ENCODE data around the gene MACROD2. TPM values are rescaled to one million over a fixed set of nuclear protein-coding genes. Genes with fewer than 3 reads are reported as not detected.

Gene MACROD2
- total and polyA plus RNA-seq, 2 experiments from 2014 or later = 2.8 to 4.3 TPM

DNA sequence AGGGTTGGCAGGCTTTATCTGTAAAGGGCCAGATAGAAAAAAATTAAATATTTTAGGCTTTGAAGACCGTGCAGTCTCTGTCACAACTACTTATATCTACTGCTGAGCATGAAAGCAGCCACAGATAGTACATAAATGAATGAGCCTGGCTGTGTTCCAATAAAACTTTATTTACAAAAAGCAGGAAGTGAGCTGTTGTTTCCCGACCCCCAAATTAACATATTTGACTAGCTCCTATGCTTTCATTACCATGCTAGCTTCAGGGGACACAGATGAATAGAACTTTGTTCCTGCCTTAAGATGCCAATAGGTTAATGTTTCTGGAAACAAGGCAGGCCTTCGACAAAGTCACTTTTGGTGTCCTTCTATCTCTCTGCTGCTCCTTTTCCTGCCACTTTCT, 1400.1 kb downstream of the MACROD2 start:
- H3K9me3 Mint-ChIP-seq = no peaks in the 10 kb centered on the region
- H3K36me3 Mint-ChIP-seq (ENCODE audit: low read depth) = no peaks in the 10 kb centered on the region
- TF ChIP-seq, protein P1, sequence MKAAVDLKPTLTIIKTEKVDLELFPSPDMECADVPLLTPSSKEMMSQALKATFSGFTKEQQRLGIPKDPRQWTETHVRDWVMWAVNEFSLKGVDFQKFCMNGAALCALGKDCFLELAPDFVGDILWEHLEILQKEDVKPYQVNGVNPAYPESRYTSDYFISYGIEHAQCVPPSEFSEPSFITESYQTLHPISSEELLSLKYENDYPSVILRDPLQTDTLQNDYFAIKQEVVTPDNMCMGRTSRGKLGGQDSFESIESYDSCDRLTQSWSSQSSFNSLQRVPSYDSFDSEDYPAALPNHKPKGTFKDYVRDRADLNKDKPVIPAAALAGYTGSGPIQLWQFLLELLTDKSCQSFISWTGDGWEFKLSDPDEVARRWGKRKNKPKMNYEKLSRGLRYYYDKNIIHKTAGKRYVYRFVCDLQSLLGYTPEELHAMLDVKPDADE (IDR thresholded peaks at IDR 0.05) = no peak
- TF ChIP-seq JUNB (IDR thresholded peaks at IDR 0.05; ENCODE audit: unreplicated experiment) (no peak), ZNF114 (CRISPR knock-in tag; IDR thresholded peaks at IDR 0.05) (no peak), NANOG (IDR thresholded peaks at IDR 0.05; ENCODE audit: borderline replicate concordance) (no peak)
- Histone ChIP-seq H3K4me3 (no peak overlapping the region), H3K9me2 (ENCODE audit: insufficient read depth) (peaks cover 10% of the 10 kb centered on the region; the same call in 1 of the 2 replicates), H3K27me3 (ENCODE audit: insufficient read depth) (no peaks in the 10 kb centered on the region), H3K27ac (ENCODE audit: low read depth) (no peak overlapping the region), H3K4me1 (ENCODE audit: insufficient read depth) (peaks cover 5% of the 10 kb centered on the region; the same call in 1 of the 2 replicates), H3K4me2 (no peak overlapping the region), H3K36me3 (ENCODE audit: insufficient read depth) (no peaks in the 10 kb centered on the region), H2AFZ (no peak overlapping the region), H3K79me2 (replicated peaks; ENCODE audit: insufficient read depth) (no peaks in the 10 kb centered on the region), H4K20me1 (replicated peaks; ENCODE audit: insufficient read depth) (no peaks in the 10 kb centered on the region), H3F3A (replicated peaks; ENCODE audit: low read depth) (no peaks in the 10 kb centered on the region)
- no peak for DNase-seq (ENCODE audit: low spot score)
- no peak for ATAC-seq
- peaks cover 5% of the 10 kb centered on the region for H3K27me3 Mint-ChIP-seq (ENCODE audit: insufficient read depth, low read depth, poor library complexity)
- H3K4me3 Mint-ChIP-seq = no peak overlapping the region
- peaks cover 6% of the 10 kb centered on the region for H3K4me1 Mint-ChIP-seq
- H3K27ac Mint-ChIP-seq = no peak overlapping the region

DNA sequence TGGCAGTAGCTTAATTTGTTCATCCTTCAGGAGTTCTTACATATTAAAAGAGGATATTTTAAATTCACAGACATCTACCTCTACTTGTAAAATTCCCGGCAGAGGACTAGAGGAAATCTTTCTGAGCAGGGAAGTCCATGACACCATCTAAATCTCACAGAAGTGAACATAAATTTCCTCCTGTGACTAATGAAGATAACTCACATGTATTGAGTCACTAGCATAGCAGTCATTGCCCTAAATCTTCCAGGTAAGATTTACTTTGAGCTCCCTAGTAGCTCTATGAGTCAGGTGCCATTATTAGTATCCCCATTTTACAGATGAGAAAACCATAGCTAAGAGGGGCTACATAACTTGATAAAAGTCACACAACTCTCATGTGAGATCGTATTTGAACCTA, 1400.7 kb downstream of the MACROD2 start:
- Histone ChIP-seq H3K27ac (ENCODE audit: low read depth) (no peak overlapping the region), H3K27me3 (ENCODE audit: insufficient read depth) (no peaks in the 10 kb centered on the region), H3K36me3 (ENCODE audit: insufficient read depth) (no peaks in the 10 kb centered on the region), H4K20me1 (replicated peaks; ENCODE audit: insufficient read depth) (no peaks in the 10 kb centered on the region), H3K79me2 (replicated peaks; ENCODE audit: insufficient read depth) (no peaks in the 10 kb centered on the region), H3K4me2 (no peak overlapping the region), H3K4me3 (no peak overlapping the region), H2AFZ (no peak overlapping the region), H3K9me2 (ENCODE audit: insufficient read depth) (peaks cover 8% of the 10 kb centered on the region; the same call in 1 of the 2 replicates), H3F3A (replicated peaks; ENCODE audit: low read depth) (no peaks in the 10 kb centered on the region), H3K4me1 (ENCODE audit: insufficient read depth) (peaks cover 5% of the 10 kb centered on the region; the same call in 1 of the 2 replicates)
- H3K27me3 Mint-ChIP-seq (ENCODE audit: insufficient read depth, low read depth, poor library complexity) = peaks cover 4% of the 10 kb centered on the region
- peaks cover 6% of the 10 kb centered on the region for H3K4me1 Mint-ChIP-seq
- ATAC-seq = no peak
- H3K36me3 Mint-ChIP-seq (ENCODE audit: low read depth) = no peaks in the 10 kb centered on the region
- H3K27ac Mint-ChIP-seq = no peak overlapping the region
- H3K4me3 Mint-ChIP-seq = no peak overlapping the region
- peaks cover 2% of the 10 kb centered on the region; the same call in 2 of the 3 replicates for H3K9me3 Mint-ChIP-seq
- DNase-seq (ENCODE audit: low spot score) = no peak
- TF ChIP-seq POLR2AphosphoS5 (IDR thresholded peaks at IDR 0.05; ENCODE audit: low read depth) (no peak), JUNB (IDR thresholded peaks at IDR 0.05; ENCODE audit: unreplicated experiment) (no peak), ZNF331 (CRISPR knock-in tag; IDR thresholded peaks at IDR 0.05; ENCODE audit: low read depth) (no peak), NANOG (IDR thresholded peaks at IDR 0.05; ENCODE audit: borderline replicate concordance) (no peak), STAT1 (IDR thresholded peaks at IDR 0.05; ENCODE audit: unreplicated experiment) (no peak), CREB1 (CRISPR knock-in tag; IDR thresholded peaks at IDR 0.05; ENCODE audit: low read depth) (no peak), EZH2phosphoT487 (IDR thresholded peaks at IDR 0.05; ENCODE audit: unreplicated experiment) (no peak), ZNF114 (CRISPR knock-in tag; IDR thresholded peaks at IDR 0.05) (no peak), EZH2 (IDR thresholded peaks at IDR 0.05; ENCODE audit: low read depth, unreplicated experiment) (no peak)
- TF ChIP-seq, protein P2, sequence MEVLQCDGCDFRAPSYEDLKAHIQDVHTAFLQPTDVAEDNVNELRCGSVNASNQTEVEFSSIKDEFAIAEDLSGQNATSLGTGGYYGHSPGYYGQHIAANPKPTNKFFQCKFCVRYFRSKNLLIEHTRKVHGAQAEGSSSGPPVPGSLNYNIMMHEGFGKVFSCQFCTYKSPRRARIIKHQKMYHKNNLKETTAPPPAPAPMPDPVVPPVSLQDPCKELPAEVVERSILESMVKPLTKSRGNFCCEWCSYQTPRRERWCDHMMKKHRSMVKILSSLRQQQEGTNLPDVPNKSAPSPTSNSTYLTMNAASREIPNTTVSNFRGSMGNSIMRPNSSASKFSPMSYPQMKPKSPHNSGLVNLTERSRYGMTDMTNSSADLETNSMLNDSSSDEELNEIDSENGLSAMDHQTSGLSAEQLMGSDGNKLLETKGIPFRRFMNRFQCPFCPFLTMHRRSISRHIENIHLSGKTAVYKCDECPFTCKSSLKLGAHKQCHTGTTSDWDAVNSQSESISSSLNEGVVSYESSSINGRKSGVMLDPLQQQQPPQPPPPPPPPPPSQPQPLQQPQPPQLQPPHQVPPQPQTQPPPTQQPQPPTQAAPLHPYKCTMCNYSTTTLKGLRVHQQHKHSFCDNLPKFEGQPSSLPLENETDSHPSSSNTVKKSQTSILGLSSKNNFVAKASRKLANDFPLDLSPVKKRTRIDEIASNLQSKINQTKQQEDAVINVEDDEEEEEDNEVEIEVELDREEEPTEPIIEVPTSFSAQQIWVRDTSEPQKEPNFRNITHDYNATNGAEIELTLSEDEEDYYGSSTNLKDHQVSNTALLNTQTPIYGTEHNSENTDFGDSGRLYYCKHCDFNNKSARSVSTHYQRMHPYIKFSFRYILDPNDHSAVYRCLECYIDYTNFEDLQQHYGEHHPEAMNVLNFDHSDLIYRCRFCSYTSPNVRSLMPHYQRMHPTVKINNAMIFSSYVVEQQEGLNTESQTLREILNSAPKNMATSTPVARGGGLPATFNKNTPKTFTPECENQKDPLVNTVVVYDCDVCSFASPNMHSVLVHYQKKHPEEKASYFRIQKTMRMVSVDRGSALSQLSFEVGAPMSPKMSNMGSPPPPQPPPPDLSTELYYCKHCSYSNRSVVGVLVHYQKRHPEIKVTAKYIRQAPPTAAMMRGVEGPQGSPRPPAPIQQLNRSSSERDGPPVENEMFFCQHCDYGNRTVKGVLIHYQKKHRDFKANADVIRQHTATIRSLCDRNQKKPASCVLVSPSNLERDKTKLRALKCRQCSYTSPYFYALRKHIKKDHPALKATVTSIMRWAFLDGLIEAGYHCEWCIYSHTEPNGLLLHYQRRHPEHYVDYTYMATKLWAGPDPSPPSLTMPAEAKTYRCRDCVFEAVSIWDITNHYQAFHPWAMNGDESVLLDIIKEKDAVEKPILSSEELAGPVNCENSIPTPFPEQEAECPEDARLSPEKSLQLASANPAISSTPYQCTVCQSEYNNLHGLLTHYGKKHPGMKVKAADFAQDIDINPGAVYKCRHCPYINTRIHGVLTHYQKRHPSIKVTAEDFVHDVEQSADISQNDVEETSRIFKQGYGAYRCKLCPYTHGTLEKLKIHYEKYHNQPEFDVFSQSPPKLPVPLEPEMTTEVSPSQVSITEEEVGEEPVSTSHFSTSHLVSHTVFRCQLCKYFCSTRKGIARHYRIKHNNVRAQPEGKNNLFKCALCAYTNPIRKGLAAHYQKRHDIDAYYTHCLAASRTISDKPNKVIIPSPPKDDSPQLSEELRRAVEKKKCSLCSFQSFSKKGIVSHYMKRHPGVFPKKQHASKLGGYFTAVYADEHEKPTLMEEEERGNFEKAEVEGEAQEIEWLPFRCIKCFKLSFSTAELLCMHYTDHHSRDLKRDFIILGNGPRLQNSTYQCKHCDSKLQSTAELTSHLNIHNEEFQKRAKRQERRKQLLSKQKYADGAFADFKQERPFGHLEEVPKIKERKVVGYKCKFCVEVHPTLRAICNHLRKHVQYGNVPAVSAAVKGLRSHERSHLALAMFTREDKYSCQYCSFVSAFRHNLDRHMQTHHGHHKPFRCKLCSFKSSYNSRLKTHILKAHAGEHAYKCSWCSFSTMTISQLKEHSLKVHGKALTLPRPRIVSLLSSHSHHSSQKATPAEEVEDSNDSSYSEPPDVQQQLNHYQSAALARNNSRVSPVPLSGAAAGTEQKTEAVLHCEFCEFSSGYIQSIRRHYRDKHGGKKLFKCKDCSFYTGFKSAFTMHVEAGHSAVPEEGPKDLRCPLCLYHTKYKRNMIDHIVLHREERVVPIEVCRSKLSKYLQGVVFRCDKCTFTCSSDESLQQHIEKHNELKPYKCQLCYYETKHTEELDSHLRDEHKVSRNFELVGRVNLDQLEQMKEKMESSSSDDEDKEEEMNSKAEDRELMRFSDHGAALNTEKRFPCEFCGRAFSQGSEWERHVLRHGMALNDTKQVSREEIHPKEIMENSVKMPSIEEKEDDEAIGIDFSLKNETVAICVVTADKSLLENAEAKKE (CRISPR knock-in tag; IDR thresholded peaks at IDR 0.05) = no peak
- TF ChIP-seq, protein P1 (IDR thresholded peaks at IDR 0.05) = no peak
- TF ChIP-seq, protein P3, sequence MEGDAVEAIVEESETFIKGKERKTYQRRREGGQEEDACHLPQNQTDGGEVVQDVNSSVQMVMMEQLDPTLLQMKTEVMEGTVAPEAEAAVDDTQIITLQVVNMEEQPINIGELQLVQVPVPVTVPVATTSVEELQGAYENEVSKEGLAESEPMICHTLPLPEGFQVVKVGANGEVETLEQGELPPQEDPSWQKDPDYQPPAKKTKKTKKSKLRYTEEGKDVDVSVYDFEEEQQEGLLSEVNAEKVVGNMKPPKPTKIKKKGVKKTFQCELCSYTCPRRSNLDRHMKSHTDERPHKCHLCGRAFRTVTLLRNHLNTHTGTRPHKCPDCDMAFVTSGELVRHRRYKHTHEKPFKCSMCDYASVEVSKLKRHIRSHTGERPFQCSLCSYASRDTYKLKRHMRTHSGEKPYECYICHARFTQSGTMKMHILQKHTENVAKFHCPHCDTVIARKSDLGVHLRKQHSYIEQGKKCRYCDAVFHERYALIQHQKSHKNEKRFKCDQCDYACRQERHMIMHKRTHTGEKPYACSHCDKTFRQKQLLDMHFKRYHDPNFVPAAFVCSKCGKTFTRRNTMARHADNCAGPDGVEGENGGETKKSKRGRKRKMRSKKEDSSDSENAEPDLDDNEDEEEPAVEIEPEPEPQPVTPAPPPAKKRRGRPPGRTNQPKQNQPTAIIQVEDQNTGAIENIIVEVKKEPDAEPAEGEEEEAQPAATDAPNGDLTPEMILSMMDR (conservative IDR thresholded peaks at IDR 0.05; ENCODE audit: low read depth in 2 of 2) = no peak

Data from GM23338 (cell line).